Central memory CD8-positive, alpha-beta T cell (primary cell): ENCODE measurements around the gene MTMR10.
A peak's percentile ranks its signal among the peaks of the same experiment; 100 is the strongest.

Experiments
- ATAC-seq: fragments of 150-1000 bp; cut with Tn5 transposase; replicated peaks from 2 replicates; pipeline ENCODE4 v1.10.0; 2022; ENCODE audit warnings: mild to moderate bottlenecking, moderate FRiP score, moderate number of reproducible peaks; ENCODE audit not compliant: poor library complexity, severe bottlenecking; ENCODE audit errors: extremely low read depth
- DNase-seq, 2 donors: peaks; one replicate each; pipeline ENCODE4 v3.0.0; 2021; ENCODE audit warnings: low spot score in 2 of 2
- H3K27ac Mint-ChIP-seq: one replicate; pipeline ENCODE4 v1.8.0; 2022; ENCODE audit warnings: low read depth, mild to moderate bottlenecking, moderate library complexity, mixed read lengths
- H3K27me3 Mint-ChIP-seq: one replicate; pipeline ENCODE4 v1.8.0; 2022; ENCODE audit warnings: mixed read lengths
- H3K36me3 Mint-ChIP-seq: one replicate; pipeline ENCODE4 v1.8.0; 2022; ENCODE audit warnings: mild to moderate bottlenecking, moderate library complexity, mixed read lengths; ENCODE audit not compliant: insufficient read depth
- H3K4me1 Mint-ChIP-seq: one replicate; pipeline ENCODE4 v1.8.0; 2022; ENCODE audit warnings: mixed read lengths
- H3K4me3 Mint-ChIP-seq: one replicate; pipeline ENCODE4 v1.8.0; 2022; ENCODE audit warnings: mild to moderate bottlenecking, moderate library complexity, mixed read lengths
- H3K9me3 Mint-ChIP-seq: one replicate; pipeline ENCODE4 v1.8.0; 2022; ENCODE audit warnings: mixed read lengths

MTMR10 gene

GRCh38 chr15:31004220-31004733, 12.8 kb upstream of the MTMR10 start:
- Mint-ChIP-seq H3K4me3 (peak overlapping the region; percentile 48), H3K27ac (peak overlapping the region; percentile 6), H3K4me1 (peaks cover 17% of the 10 kb centered on the region), H3K9me3 (no peaks in the 10 kb centered on the region), H3K36me3 (peaks cover 2% of the 10 kb centered on the region), H3K27me3 (peaks cover 16% of the 10 kb centered on the region)
- ATAC-seq (peak; percentile 64), DNase-seq (no peak)

GRCh38 chr15:31001702-31002101, 10.3 kb upstream of the MTMR10 start:
- Mint-ChIP-seq H3K27me3 (peaks cover 11% of the 10 kb centered on the region), H3K27ac (no peak overlapping the region), H3K4me3 (no peak overlapping the region), H3K36me3 (peaks cover 1% of the 10 kb centered on the region), H3K4me1 (peaks cover 17% of the 10 kb centered on the region), H3K9me3 (no peaks in the 10 kb centered on the region)
- ATAC-seq: no peak
- no peak for DNase-seq

DNA sequence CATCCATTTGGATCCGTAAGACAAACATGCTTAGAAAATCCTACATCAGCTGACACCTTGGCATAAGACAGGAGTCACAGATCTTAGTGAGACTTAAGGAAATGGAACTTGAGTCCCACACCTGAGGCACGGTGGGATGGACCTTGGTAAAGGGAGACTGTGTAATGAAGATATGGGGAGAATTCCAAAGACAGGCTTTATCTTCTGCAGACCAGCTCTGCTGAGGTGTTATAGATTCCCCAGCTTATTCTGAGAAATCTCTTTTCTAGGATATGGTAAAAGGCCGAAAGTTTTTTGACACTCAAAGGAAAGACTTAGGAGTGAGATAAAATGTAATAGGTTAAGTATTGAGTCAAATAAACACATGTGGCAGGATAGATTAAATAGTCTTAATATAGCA, 8.3 kb upstream of the MTMR10 start:
- peaks cover 11% of the 10 kb centered on the region for H3K27me3 Mint-ChIP-seq
- no peak overlapping the region for H3K27ac Mint-ChIP-seq
- H3K9me3 Mint-ChIP-seq: no peaks in the 10 kb centered on the region
- ATAC-seq (no peak), DNase-seq (no peak)
- H3K4me1 Mint-ChIP-seq: peaks cover 9% of the 10 kb centered on the region
- H3K4me3 Mint-ChIP-seq: no peak overlapping the region
- H3K36me3 Mint-ChIP-seq: peaks cover 1% of the 10 kb centered on the region

DNA sequence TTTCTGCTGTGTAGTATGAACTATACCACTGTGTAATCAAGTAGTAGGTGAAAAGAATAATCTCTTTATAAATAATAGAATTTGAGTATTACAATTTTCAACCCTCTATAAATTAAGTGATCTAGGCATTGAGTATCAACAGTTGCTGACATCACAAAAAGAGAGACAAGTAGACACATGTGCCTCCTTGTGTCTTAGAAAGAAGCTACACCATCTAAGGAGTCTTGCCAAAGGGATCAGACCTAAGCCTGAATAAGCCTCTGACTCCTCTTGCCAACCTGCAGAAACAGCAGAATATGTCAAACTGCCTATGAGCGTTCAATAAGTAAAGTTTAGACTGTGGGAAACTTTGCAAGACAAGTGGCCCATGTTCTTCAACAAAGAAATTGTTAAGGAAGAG, 5.8 kb upstream of the MTMR10 start:
- Mint-ChIP-seq H3K27ac (no peak overlapping the region), H3K4me3 (no peak overlapping the region), H3K27me3 (peaks cover 5% of the 10 kb centered on the region), H3K36me3 (peaks cover 2% of the 10 kb centered on the region), H3K9me3 (no peaks in the 10 kb centered on the region), H3K4me1 (peaks cover 4% of the 10 kb centered on the region)
- DNase-seq (no peak), ATAC-seq (no peak)

DNA sequence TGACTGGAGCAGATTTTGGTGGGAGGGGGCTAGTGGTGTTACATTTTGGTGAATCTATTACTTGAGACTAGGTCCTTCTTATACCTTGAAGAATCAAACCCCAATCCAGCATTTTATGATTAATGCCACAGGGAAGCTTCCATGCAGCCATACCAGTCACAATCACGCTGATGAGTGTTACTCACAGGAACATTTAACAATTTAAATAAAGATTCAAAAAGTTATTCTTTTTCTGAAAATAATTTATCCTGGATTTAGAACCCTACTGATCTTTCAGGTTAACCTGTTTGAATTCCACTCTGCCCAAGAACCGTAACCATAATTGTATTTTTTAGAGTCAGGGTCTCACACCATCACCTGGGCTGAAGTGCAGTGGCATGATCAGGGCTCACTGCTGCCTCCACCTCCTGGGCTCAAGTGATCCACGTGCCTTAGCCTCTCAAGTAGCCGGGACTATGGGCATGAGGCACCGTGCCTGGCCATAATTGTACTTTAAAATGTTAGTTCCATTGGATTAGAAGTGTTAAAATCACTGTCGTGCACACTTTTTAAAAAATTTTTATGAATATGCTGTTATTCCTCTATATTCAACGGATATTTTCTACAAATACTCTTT, 929 bp upstream of the MTMR10 start:
- Mint-ChIP-seq H3K9me3 (no peaks in the 10 kb centered on the region), H3K36me3 (peaks cover 15% of the 10 kb centered on the region), H3K4me3 (peak overlapping the region; percentile 97), H3K27ac (peak overlapping the region; percentile 65), H3K4me1 (peaks cover 31% of the 10 kb centered on the region), H3K27me3 (no peaks in the 10 kb centered on the region)
- ATAC-seq (no peak), DNase-seq (no peak)

- ATAC-seq: no peak
- peaks cover 17% of the 10 kb centered on the region for H3K36me3 Mint-ChIP-seq
Measured at GRCh38 chr15:30990446-30991254, 778 bp downstream of the MTMR10 start.

DNA sequence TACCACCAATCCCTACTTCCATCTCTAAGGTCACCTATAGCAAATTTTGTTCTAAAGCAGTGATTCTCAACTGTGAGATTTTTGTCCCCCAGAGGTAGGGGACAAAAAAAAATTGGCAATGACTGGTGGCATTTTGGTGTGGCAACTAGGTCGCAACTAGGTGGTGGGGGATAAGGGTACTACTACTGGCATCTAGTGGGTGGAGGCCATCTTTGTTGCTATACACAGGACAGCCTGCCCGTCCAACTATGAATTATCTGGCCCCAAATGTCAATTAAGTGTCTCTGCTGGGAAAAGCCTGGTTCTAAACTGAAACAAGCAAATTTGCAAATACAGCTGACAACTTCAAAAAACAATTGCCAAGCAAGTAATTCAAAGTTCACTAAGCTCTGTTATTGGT, 1.4 kb downstream of the MTMR10 start:
- ATAC-seq: no peak
- Mint-ChIP-seq H3K27me3 (no peaks in the 10 kb centered on the region), H3K9me3 (no peaks in the 10 kb centered on the region), H3K4me1 (peaks cover 46% of the 10 kb centered on the region), H3K4me3 (peak overlapping the region; percentile 97), H3K27ac (peak overlapping the region; percentile 97), H3K36me3 (peaks cover 20% of the 10 kb centered on the region)
- DNase-seq: no peak

More at GRCh38 chr15:30990446-30991254, 778 bp downstream of the MTMR10 start:
- no peaks in the 10 kb centered on the region for H3K27me3 Mint-ChIP-seq
- H3K4me1 Mint-ChIP-seq: peaks cover 40% of the 10 kb centered on the region
- DNase-seq: no peak
- no peaks in the 10 kb centered on the region for H3K9me3 Mint-ChIP-seq
- peak overlapping the region; percentile 97 for H3K4me3 Mint-ChIP-seq
- H3K27ac Mint-ChIP-seq: peak overlapping the region; percentile 97

GRCh38 chr15:30985081-30985531, 6.3 kb downstream of the MTMR10 start:
- Mint-ChIP-seq H3K4me3 (no peak overlapping the region), H3K36me3 (peaks cover 29% of the 10 kb centered on the region), H3K9me3 (no peaks in the 10 kb centered on the region), H3K27ac (no peak overlapping the region), H3K4me1 (peaks cover 71% of the 10 kb centered on the region), H3K27me3 (no peaks in the 10 kb centered on the region)
- DNase-seq (no peak), ATAC-seq (no peak)

DNA sequence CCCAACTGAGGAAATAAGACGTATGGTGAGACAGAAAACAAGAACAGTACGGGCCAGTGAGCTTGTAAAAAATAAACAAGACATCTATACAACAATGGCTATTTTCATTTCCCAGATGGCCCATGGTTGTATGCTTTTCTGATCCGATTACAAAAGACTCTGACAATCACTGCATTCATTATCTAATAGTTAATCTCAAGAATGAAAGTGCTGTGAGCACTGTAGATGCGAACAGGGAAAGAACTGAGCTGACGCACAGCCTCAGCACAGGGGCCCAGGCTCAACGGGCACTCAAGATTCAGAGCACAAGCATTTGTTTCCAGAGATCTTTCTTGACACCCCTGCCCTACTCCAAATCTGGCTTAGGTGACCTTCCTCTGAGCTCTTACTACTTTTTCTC, 6.9 kb downstream of the MTMR10 start:
- Mint-ChIP-seq H3K36me3 (peaks cover 29% of the 10 kb centered on the region), H3K4me1 (peaks cover 71% of the 10 kb centered on the region), H3K27ac (no peak overlapping the region), H3K9me3 (no peaks in the 10 kb centered on the region), H3K4me3 (no peak overlapping the region), H3K27me3 (no peaks in the 10 kb centered on the region)
- DNase-seq (no peak), ATAC-seq (no peak)

DNA sequence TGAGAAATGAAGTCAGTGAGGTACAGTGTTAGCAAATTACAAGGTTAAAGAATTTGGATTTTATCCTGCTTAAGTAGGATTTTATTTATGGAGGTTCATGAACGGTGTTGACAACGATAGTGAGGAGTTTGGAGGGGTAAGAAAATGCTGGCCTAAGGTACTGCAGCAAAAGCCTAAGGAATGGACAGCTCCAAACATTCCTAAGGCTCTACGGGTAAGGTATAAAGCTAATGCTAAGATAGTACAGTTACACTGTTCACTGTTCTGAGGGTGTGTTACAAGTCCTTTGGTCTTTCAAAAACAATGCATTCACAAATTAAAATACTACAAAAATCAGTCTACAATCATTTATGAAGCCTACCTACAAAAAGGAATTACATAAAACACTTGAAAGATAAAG, 7.3 kb downstream of the MTMR10 start:
- H3K27ac Mint-ChIP-seq: peak overlapping the region; percentile 2
- H3K27me3 Mint-ChIP-seq: no peaks in the 10 kb centered on the region
- H3K36me3 Mint-ChIP-seq: peaks cover 31% of the 10 kb centered on the region
- no peak overlapping the region for H3K4me3 Mint-ChIP-seq
- ATAC-seq: no peak
- H3K9me3 Mint-ChIP-seq: no peaks in the 10 kb centered on the region
- no peak for DNase-seq
- H3K4me1 Mint-ChIP-seq: peaks cover 75% of the 10 kb centered on the region

- no peak for ATAC-seq
- Mint-ChIP-seq H3K4me1 (peaks cover 63% of the 10 kb centered on the region), H3K27ac (peak overlapping the region; percentile 45)
Measured at GRCh38 chr15:30979457-30979856, 12.0 kb downstream of the MTMR10 start.

GRCh38 chr15:30978328-30978727, 13.1 kb downstream of the MTMR10 start:
- ATAC-seq (no peak), DNase-seq (no peak)
- Mint-ChIP-seq H3K9me3 (no peaks in the 10 kb centered on the region), H3K27me3 (no peaks in the 10 kb centered on the region), H3K36me3 (peaks cover 34% of the 10 kb centered on the region), H3K4me1 (peaks cover 54% of the 10 kb centered on the region), H3K4me3 (no peak overlapping the region), H3K27ac (peak overlapping the region; percentile 59)

More at GRCh38 chr15:30979457-30979856, 12.0 kb downstream of the MTMR10 start:
- Mint-ChIP-seq H3K36me3 (peaks cover 30% of the 10 kb centered on the region), H3K4me3 (no peak overlapping the region), H3K27me3 (no peaks in the 10 kb centered on the region), H3K9me3 (no peaks in the 10 kb centered on the region)
- DNase-seq: no peak

DNA sequence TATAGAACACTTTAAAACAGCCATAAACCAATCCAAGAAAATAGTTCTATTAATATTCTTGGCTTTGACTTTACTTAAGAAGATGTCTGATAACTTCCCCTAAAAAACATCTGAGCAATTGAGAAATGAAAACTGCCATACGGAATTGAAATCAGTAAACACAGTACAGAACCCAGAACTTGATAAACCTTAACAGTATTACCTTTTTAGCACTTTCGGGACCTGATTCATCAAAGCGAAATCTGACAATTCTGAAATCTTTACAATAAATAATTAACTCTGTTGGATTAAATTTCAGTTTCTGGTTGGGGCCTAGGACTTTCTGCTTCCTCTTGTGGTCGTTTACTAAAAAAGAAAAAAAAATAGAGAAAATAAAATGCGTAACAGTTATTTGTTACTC, 17.3 kb downstream of the MTMR10 start:
- ATAC-seq (no peak), DNase-seq (no peak)
- Mint-ChIP-seq H3K27me3 (no peaks in the 10 kb centered on the region), H3K4me1 (peaks cover 32% of the 10 kb centered on the region), H3K36me3 (peaks cover 46% of the 10 kb centered on the region), H3K9me3 (no peaks in the 10 kb centered on the region), H3K4me3 (no peak overlapping the region), H3K27ac (no peak overlapping the region)
